ENCODE measurements around the gene ATXN1.
A peak's percentile ranks its signal among the peaks of the same experiment; 100 is the strongest.
"Not testable (repeated sequence)": the region's sequence is repeated elsewhere in the genome, so short reads cannot be mapped to it uniquely, and the experiment has no call there.

ATXN1 gene

DNA sequence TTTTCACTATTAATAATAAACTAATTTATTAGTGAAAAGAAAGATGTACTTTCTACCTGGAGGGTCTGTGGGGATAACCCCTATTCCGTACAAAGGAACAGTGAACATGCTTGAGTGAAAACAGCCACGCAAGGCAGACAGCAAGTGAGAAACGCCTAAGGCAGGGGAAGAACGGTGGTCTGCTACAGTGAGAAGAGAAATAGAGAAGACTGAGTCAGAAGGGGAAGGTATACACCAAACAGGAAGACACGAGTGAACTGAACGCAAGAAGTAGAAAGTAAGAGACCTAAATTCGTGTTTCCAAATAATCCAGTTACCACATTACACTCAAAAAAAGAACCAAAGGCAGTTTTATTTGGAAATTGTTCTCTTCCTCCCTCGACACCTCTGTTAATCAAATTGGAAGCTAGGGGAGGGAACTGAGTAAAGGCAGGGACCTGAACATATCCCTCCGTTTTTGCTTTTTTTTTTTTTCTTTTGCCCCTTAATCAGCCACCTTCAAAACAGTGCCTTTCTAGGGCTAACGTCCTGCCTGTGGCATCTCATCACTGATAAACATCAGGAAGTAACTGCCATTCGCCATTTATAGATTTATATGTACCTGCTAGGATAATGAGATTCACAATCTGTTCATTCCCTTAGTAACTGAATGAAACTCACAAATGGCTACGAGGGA lies 48.9 kb downstream of the ATXN1 start:
- Mint-ChIP-seq H3K9me3 (no peaks in the 10 kb centered on the region), H3K4me3 (peak overlapping the region; percentile 62), H3K27me3 (no peaks in the 10 kb centered on the region), H3K36me3 (peaks cover 39% of the 10 kb centered on the region), H3K4me1 (peaks cover 68% of the 10 kb centered on the region), H3K27ac (peak overlapping the region; percentile 90)
- peak; percentile 91 for ATAC-seq

DNA sequence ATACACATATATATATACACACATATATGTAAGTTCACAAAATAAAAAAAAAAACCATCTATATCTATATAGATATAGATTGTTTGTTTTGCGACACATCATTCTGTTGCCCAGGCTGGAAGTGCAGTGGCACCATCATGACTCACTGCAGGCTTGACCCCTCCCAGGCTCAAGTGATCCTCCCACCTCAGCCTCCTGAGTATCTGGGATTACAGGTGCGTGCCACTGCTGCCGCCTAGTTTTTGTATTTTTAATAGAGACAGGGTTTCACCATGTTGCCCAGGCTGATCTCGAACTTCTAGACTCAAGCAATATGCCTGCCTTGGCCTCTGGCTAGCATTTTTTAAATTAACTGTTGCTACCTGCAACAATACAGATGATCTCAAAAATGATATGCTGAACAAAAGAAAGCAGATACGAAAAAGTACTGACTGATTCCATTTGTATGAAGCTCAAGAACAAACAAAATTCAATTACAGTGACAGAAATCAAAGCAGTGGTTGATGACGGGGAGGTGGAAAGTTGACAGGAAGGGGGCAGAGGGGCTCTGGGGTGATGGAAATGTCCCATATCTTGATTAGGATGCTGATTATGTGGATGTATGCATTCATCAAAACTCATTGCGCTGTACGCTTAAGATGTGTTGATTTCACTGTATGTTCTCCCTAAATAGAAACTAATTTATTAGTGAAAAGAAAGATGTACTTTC lies 49.6 kb downstream of the ATXN1 start:
- Mint-ChIP-seq H3K27ac (peak overlapping the region; percentile 90), H3K27me3 (no peaks in the 10 kb centered on the region), H3K4me3 (peak overlapping the region; percentile 57), H3K9me3 (no peaks in the 10 kb centered on the region), H3K36me3 (peaks cover 40% of the 10 kb centered on the region), H3K4me1 (peaks cover 71% of the 10 kb centered on the region)
- no peak for ATAC-seq

DNA sequence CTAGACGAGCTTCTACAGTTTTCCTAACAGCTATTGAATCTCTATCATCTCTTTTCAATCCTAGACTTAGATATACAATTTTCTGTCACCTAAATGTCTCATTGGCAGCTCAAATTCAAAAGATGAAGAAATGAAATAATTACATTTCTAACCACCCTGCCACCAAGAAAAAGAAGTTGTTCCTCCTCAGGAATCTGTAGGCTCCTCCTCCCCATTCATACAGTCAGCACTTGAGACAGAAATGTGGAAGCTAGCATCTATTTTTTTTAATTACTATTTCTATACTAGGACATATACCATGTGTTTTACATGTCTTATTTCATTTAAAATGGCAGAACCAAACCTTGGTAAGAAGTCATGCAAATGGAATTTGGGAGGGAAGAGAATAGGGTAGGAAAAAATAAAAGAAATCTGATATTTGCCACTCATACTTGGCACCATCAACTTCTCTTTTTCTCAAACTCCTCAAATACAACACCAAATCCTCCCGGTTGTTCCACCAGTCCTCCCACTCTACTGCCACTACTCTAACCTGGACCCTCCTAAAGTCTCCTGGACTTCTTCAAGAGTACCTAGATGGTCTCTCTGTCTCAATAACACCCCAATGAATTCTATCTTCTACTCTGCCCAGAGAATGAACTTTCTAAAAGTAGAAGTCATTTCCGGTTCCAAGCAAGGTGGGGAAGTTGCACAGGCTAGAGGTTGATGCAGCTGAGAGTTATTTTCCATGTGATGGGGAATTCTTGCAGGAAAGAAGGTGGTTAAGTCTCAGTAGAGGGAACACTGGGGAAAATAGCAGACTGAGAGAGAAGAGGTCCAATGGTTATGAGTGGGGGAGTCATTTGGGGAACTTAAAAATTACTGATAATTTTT lies 54.1 kb downstream of the ATXN1 start:
- H3K27me3 Mint-ChIP-seq: no peaks in the 10 kb centered on the region
- peak overlapping the region; percentile 39 for H3K4me3 Mint-ChIP-seq
- H3K27ac Mint-ChIP-seq: peak overlapping the region; percentile 20
- ATAC-seq: no peak
- peaks cover 56% of the 10 kb centered on the region for H3K4me1 Mint-ChIP-seq
- H3K36me3 Mint-ChIP-seq: peaks cover 33% of the 10 kb centered on the region
- no peaks in the 10 kb centered on the region for H3K9me3 Mint-ChIP-seq

DNA sequence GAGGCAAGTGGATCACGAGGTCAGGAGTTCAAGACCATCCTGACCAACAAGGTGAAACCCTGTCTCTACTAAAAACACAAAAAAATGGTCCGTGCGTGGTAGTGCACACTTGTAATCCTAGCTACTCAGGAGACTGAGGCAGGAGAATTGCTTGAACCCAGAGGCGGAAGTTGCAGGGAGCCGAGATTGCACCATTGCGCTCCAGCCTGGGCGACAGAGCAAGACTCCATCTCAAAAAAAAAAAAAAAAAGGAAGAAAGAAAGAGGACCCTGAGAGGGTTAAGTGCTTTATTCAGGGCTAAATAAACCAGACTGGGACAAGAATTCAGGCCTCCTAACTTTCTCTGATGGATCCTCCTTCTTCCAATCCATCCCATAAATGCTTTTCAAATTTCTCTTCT lies 54.8 kb downstream of the ATXN1 start:
- not testable (repeated sequence) for H3K27me3 Mint-ChIP-seq, H3K9me3 Mint-ChIP-seq, H3K4me3 Mint-ChIP-seq, ATAC-seq
- Mint-ChIP-seq H3K4me1 (peaks cover 53% of the 10 kb centered on the region), H3K27ac (peak overlapping the region; percentile 20), H3K36me3 (peaks cover 35% of the 10 kb centered on the region)

DNA sequence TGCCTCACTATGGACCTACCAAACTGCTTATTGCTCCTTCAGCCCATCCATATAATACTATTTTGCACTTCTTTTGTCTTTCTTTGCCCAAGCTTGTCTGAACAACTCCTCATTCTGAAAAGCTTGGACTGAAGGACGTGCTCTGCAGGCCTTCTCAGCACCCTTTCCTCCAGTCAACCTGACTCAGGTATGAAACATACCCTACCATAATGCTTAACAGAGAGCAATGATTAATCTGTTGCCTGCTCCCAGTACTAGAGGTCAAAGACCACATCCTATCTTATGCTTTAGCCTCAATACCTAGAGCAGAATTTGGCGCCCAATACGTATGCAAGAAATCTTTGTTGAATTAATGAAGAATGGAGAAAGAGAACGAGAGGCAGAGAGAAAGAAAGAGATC lies 55.2 kb downstream of the ATXN1 start:
- no peaks in the 10 kb centered on the region for H3K27me3 Mint-ChIP-seq
- H3K36me3 Mint-ChIP-seq: peaks cover 40% of the 10 kb centered on the region
- peaks cover 57% of the 10 kb centered on the region for H3K4me1 Mint-ChIP-seq
- H3K4me3 Mint-ChIP-seq: no peak overlapping the region
- ATAC-seq: no peak
- no peaks in the 10 kb centered on the region for H3K9me3 Mint-ChIP-seq
- H3K27ac Mint-ChIP-seq: peak overlapping the region; percentile 20

DNA sequence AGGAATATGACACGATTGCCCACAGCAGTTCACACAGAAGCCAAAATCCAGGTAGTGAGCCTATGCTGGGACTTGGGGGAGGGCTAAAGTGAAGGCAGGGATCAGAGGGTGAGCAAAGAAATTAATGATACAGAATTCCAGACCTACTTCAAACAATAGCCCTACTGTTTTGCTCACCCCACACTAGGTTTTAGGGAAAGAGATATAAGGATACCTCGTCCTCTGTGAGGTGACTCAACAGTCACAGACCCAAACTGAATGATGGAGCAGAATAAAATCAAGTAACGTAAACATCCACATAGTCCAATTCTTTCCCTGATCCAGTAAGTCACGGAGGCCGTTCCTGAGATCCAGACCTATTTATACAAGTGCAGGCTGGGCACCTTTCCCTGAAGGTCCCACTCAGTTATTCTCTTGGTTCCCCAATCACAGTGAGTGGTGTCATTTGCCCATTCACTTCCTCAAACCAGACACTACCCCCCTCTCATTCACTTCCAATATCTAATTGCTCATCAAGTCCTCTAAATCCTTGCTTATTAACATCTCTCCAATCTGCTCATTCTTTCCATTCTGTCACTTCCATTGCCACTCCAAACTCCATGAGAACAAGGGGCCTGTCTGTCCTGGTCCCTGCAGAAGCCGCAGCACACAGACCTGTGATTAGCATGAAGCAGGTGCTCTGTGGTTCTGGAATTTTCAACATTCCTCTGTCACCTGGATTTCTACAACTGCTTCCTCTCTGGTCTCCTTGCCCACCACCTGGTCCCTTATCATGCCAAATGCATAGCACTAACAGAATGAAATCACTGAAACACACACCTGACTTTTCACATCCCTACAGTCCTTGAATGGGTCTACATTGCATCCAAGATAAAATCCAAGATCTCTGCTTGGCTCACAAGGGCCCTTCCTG lies 55.9 kb downstream of the ATXN1 start:
- H3K4me3 Mint-ChIP-seq: no peak overlapping the region
- peaks cover 40% of the 10 kb centered on the region for H3K36me3 Mint-ChIP-seq
- peak; percentile 63 for ATAC-seq
- no peaks in the 10 kb centered on the region for H3K9me3 Mint-ChIP-seq
- H3K27ac Mint-ChIP-seq: peak overlapping the region; percentile 63
- H3K4me1 Mint-ChIP-seq: peaks cover 64% of the 10 kb centered on the region
- no peaks in the 10 kb centered on the region for H3K27me3 Mint-ChIP-seq

DNA sequence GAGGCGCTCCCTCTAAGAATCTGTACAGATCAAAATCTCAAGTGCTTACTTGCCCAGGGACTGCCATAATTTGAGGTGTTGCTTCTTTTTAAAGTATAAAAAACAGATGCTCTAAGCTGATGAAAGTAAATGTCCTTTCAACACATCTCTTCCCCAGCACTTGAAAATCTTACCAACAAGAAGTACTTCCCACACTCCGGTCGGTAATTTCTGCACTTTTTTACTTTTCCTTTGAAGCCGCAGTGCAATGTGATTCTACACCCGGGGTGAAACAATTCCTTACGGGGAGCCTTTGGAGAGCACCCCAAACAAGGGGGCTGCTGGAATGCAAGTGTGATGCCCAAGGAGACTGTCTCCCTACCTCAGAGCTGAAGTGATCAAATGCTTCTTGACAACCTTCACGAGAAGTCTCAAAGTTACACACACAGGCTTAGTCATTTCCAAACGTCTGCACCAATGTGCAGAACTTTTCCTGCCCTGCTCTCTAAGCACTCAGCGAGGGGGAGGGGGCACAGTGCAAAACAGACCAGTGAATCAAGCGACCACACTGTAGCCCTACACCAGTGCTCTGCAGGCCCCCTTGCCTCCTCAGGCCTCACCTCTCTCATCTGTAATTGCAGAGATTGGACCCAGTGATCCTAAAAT lies 56.7 kb downstream of the ATXN1 start:
- peaks cover 72% of the 10 kb centered on the region for H3K4me1 Mint-ChIP-seq
- H3K4me3 Mint-ChIP-seq: peak overlapping the region; percentile 60

DNA sequence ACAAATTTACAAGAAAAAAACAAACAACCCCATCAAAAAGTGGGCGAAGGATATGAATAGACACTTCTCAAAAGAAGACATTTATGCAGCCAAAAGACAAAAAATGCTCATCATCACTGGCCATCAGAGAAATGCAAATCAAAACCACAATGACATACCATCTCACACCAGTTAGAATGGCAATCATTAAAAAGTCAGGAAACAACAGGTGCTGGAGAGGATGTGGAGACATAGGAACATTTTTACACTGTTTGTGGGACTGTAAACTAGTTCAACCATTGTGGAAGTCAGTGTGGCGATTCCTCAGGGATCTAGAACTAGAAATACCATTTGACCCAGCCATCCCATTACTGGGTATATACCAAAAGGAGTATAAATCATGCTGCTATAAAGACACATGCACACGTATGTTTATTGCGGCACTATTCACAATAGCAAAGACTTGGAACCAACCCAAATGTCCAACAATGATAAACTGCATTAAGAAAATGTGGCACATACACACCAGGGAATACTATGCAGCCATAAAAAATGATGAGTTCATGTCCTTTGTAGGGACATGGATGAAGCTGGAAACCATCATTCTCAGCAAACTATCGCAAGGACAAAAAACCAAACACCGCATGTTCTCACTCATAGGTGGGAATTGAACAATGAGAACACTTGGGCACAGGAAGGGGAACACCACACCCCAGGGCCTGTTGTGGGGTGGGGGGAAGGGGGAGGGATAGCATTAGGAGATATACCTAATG lies 58.5 kb downstream of the ATXN1 start:
- H3K27ac Mint-ChIP-seq, ATAC-seq, H3K4me3 Mint-ChIP-seq, H3K9me3 Mint-ChIP-seq, H3K27me3 Mint-ChIP-seq: not testable (repeated sequence)
- Mint-ChIP-seq H3K36me3 (peaks cover 35% of the 10 kb centered on the region), H3K4me1 (peaks cover 71% of the 10 kb centered on the region)

More for the DNA sequence above, 56.7 kb downstream of the ATXN1 start:
- peaks cover 40% of the 10 kb centered on the region for H3K36me3 Mint-ChIP-seq
- ATAC-seq: peak; percentile 80
- no peaks in the 10 kb centered on the region for H3K27me3 Mint-ChIP-seq
- peak overlapping the region; percentile 63 for H3K27ac Mint-ChIP-seq
- no peaks in the 10 kb centered on the region for H3K9me3 Mint-ChIP-seq

DNA sequence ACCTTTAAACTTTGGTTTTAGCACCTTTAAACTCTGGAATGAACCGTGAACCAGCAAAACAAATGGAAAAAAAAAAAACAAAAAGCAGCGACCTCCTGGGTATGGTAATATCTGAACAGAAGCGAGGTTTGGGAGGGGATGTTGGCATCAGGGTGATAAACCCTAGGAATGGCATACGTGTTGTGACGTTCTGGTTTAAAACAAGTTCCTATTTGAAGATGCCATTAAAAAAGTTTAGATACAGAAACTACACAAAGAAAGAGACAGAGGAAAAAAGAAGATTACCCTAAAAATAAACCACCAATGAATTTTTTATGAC lies 60.4 kb downstream of the ATXN1 start:
- H3K9me3 Mint-ChIP-seq: no peaks in the 10 kb centered on the region
- H3K36me3 Mint-ChIP-seq: peaks cover 25% of the 10 kb centered on the region
- peaks cover 64% of the 10 kb centered on the region for H3K4me1 Mint-ChIP-seq
- H3K27me3 Mint-ChIP-seq: no peaks in the 10 kb centered on the region
- no peak for ATAC-seq
- H3K4me3 Mint-ChIP-seq: peak overlapping the region; percentile 74
- H3K27ac Mint-ChIP-seq: peak overlapping the region; percentile 91

DNA sequence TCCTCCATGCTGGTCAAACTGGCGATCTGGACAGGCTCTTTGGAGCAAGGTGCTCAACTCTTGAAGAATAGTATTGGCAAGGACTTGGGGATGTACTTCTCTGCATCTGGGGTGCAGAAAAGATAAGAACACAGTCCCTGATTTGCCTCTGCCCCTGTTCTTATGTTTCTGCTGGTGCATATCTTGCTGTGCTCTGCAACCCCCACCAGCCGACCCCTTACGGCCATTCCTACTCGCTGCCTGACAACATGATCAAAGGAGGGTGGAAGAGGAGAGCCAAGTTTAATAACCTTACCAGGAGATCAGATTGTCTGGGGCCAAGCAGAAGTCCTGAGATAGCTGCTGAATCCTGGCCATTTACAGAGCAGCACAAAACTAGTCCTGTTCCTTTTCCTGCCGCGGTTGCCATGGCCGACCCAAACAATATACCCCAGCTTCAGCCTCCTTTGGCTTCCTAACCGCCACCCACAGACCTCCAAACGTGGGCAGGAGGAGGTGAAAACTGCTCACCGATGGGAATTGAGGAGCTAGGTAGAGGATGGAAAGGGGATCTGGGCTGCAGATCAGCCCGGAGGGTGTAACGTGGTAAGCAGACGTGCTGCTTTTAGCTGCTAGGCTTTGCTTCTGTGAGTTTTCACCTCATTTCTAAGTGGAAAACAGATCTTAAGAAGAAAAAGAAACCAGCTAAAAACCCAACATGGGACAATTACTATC lies 60.9 kb downstream of the ATXN1 start:
- Mint-ChIP-seq H3K27me3 (no peaks in the 10 kb centered on the region), H3K4me3 (peak overlapping the region; percentile 74), H3K27ac (peak overlapping the region; percentile 91), H3K9me3 (no peaks in the 10 kb centered on the region), H3K4me1 (peaks cover 63% of the 10 kb centered on the region), H3K36me3 (peaks cover 22% of the 10 kb centered on the region)
- ATAC-seq: peak; percentile 52

DNA sequence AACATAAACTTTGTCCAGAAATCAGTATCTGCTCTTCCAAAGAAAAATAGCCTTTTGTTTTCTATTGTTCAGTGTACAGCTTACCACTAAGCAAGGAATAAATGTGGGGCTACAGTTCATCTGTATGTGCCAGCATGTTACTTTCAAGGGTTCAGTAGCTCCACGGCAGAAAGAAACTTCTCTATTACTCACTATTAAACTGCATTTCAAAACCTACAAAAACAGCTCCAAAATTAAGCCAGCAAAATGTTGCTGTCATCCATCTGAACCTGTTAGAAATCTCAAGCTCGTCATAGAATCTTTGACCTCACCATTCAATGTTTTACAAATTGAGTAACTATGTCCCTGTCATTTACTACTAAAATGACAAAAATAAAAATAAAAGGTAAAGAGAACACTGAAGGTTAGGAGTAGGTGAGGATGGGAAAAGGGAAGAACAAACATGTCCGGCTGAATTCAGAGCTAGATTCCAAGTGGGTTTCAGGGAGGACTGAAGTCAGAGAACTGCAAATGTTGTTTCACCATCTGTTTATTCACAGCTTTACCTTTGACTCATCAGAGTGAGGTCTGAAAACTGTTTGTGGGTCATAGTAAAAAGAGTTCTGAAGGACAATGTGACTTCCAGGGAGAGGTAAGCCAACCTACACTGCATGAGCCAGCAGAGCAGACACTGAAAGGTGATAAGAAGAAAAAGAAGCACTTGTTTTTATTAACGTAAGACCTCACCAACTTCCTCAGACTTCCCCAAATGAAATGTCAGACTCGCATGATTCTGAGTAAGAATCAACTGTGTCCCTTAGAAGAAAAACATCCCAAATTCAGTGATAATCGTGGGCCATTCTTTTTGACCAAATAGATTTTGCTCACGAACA lies 62.0 kb downstream of the ATXN1 start:
- peak; percentile 85 for ATAC-seq
- no peaks in the 10 kb centered on the region for H3K9me3 Mint-ChIP-seq
- H3K27ac Mint-ChIP-seq: peak overlapping the region; percentile 91
- peaks cover 31% of the 10 kb centered on the region for H3K36me3 Mint-ChIP-seq
- H3K27me3 Mint-ChIP-seq: no peaks in the 10 kb centered on the region
- peak overlapping the region; percentile 44 for H3K4me3 Mint-ChIP-seq
- H3K4me1 Mint-ChIP-seq: peaks cover 65% of the 10 kb centered on the region

DNA sequence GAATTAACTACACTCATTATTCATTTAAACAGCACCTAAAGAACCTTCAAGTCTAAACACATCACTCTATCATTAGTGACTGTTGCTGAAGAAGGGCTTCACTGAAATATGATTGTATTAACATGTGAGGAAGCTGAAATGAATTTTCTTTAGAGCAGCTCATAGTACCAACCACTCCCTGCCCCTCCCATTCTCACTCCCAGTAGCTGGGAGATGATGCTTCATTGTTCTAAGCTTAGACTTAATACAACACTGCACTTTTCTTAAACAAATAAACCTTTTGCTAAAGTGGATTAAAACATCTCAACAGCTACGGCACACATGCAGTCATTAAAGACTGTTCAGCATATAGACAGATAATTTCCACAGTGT lies 63.1 kb downstream of the ATXN1 start:
- peaks cover 31% of the 10 kb centered on the region for H3K36me3 Mint-ChIP-seq
- no peaks in the 10 kb centered on the region for H3K9me3 Mint-ChIP-seq
- peak overlapping the region; percentile 21 for H3K4me3 Mint-ChIP-seq
- no peak for ATAC-seq
- H3K27ac Mint-ChIP-seq: peak overlapping the region; percentile 91
- H3K27me3 Mint-ChIP-seq: no peaks in the 10 kb centered on the region
- H3K4me1 Mint-ChIP-seq: peaks cover 68% of the 10 kb centered on the region
